Measurements from ENCODE around the gene GSE1.

The GSE1 gene

DNA sequence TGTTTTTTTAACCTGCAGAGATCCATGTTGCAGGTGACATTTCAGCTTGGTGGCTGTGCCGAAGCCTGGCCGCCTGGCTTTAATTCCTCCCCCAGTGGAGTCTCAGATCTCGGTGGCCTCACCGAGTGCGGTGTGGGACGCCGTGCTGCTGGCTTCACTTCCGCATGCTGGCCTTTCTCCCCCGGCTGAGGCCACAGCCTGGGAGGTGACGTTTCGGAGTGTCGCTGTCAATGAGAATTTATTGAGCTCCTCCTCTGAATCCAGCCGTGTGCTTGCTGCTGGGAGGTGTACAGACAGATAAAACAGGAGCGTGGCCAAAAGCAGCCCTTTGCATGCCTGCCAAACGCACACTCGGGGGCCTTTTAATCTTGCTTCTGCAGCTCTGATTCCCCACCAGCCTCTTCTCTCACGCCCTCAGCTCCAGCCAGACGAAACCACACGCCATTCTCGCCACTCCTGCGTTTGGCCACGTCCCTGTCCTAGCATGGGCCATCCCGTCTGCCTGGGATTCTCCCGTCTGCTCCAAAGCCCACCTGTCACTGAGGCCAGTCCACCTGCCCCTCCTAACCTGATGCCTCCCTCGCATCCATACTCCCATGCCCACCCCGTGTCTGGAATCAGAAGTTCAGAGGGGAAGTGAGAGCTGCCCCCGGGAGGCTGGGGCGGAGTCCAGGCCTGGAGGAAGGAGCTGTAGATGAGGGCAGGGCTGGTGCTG lies 3.6 kb downstream of the GSE1 start (continued):
- TF ChIP-seq, protein P1, sequence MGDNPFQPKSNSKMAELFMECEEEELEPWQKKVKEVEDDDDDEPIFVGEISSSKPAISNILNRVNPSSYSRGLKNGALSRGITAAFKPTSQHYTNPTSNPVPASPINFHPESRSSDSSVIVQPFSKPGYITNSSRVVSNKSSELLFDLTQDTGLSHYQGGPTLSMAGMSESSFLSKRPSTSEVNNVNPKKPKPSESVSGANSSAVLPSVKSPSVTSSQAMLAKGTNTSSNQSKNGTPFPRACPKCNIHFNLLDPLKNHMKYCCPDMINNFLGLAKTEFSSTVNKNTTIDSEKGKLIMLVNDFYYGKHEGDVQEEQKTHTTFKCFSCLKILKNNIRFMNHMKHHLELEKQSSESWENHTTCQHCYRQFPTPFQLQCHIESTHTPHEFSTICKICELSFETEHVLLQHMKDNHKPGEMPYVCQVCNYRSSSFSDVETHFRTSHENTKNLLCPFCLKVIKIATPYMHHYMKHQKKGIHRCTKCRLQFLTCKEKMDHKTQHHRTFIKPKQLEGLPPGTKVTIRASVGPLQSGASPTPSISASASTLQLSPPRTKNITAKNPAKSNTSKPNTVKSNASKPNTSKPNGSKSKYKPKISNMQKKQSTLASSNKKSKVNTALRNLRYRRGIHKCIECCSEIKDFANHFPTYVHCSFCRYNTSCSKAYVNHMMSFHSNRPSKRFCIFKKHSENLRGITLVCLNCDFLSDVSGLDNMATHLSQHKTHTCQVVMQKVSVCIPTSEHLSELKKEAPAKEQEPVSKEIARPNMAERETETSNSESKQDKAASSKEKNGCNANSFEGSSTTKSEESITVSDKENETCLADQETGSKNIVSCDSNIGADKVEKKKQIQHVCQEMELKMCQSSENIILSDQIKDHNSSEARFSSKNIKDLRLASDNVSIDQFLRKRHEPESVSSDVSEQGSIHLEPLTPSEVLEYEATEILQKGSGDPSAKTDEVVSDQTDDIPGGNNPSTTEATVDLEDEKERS (tag by site-specific recombination; IDR thresholded peaks at IDR 0.05) = no peak
- TF ChIP-seq GLI2 (tag by site-specific recombination; IDR thresholded peaks at IDR 0.05; ENCODE audit: borderline replicate concordance, low read depth) (no peak), ZNF701 (tag by site-specific recombination; IDR thresholded peaks at IDR 0.05) (no peak), ZNF169 (tag by site-specific recombination; IDR thresholded peaks at IDR 0.05) (no peak), ZIC2 (tag by site-specific recombination; IDR thresholded peaks at IDR 0.05) (peak; percentile 95), ZNF561 (tag by site-specific recombination; IDR thresholded peaks at IDR 0.05; ENCODE audit: borderline replicate concordance) (no peak), ZNF776 (tag by site-specific recombination; IDR thresholded peaks at IDR 0.05; ENCODE audit: borderline replicate concordance) (no peak), ZNF596 (tag by site-specific recombination; IDR thresholded peaks at IDR 0.05) (no peak)
- TF ChIP-seq, protein P2, sequence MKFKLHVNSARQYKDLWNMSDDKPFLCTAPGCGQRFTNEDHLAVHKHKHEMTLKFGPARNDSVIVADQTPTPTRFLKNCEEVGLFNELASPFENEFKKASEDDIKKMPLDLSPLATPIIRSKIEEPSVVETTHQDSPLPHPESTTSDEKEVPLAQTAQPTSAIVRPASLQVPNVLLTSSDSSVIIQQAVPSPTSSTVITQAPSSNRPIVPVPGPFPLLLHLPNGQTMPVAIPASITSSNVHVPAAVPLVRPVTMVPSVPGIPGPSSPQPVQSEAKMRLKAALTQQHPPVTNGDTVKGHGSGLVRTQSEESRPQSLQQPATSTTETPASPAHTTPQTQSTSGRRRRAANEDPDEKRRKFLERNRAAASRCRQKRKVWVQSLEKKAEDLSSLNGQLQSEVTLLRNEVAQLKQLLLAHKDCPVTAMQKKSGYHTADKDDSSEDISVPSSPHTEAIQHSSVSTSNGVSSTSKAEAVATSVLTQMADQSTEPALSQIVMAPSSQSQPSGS (tag by site-specific recombination; IDR thresholded peaks at IDR 0.05; ENCODE audit: low read depth) = no peak
- TF ChIP-seq, protein P3, sequence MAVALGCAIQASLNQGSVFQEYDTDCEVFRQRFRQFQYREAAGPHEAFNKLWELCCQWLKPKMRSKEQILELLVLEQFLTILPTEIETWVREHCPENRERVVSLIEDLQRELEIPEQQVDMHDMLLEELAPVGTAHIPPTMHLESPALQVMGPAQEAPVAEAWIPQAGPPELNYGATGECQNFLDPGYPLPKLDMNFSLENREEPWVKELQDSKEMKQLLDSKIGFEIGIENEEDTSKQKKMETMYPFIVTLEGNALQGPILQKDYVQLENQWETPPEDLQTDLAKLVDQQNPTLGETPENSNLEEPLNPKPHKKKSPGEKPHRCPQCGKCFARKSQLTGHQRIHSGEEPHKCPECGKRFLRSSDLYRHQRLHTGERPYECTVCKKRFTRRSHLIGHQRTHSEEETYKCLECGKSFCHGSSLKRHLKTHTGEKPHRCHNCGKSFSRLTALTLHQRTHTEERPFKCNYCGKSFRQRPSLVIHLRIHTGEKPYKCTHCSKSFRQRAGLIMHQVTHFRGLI (tag by site-specific recombination; IDR thresholded peaks at IDR 0.05) = no peak

DNA sequence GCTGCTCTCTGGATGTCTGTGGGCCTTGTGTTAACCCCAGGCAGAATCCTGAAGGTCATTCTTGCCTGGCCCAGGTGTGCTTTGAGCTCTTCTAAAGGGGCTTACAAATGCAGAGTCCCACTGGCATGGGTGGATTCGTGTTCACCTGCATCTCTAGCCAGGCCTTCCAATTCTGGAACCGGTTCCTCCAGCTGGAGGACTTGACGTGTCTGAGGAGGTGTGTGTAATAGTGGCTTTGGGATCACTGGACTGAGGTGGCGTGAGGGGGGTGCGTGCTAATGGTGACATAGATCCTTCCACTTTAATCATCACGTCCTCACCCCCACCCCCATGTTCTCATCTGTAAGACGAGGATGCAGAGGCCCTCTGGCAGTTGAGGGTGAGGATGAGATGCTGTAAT lies 4.8 kb downstream of the GSE1 start:
- Histone ChIP-seq H3K9me3 (ENCODE audit: control insufficient read depth, insufficient read depth, low read depth, low read length) (no peaks in the 10 kb centered on the region), H3K4me3 (ENCODE audit: low read depth, low read length) (no peak overlapping the region), H3K27ac (ENCODE audit: extremely low read depth, low read depth, low read length) (no peak overlapping the region), H3K36me3 (ENCODE audit: control insufficient read depth in 2 of 2, insufficient read depth in 1 of 2, low read length in 2 of 2) (peaks cover 0 to 41% of the 10 kb centered on the region in 2 experiments; a peak in 2 of 3 replicates), H3K4me1 (ENCODE audit: control insufficient read depth, insufficient read depth, low read length) (peaks cover 6% of the 10 kb centered on the region; the same call in 1 of the 2 replicates)
- no peak for TF ChIP-seq HOXA7 (CRISPR knock-in tag; IDR thresholded peaks at IDR 0.05; ENCODE audit: borderline replicate concordance)
- no peak for TF ChIP-seq MZF1 (tag by site-specific recombination; IDR thresholded peaks at IDR 0.05; ENCODE audit: borderline replicate concordance)
- ChIA-PET CTCF (interaction anchor here (1.1 to 3.2 kb wide), 4 partner anchors 41 to 503 kb away, joined by 3 to 39 read pairs (median 8); no protein-coding TSS in a partner anchor), POLR2A (interaction anchor here (5.2 kb wide), 1 partner anchor 65 kb away, joined by 37 read pairs; no protein-coding TSS in a partner anchor)

DNA sequence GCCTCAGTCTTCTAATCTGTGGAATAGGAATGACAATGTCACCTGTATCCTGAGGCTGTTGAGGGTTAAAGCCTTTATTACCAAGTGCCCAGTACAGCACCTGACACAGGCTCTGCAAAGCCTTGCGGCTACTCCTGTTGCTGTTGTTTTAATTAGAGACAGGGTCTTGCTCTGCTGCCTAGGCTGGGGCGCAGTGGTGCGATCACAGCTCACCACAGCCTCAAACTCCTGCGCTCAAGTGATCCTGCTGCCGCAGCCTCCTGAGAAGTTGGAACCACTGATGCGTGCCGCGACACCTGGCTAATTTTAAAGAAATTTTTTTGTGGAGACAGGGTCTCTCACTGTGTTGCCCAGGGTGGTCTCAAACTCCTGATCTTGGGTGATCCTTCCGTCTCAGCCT lies 5.4 kb downstream of the GSE1 start:
- Histone ChIP-seq H3K36me3 (ENCODE audit: control insufficient read depth in 2 of 2, insufficient read depth in 1 of 2, low read length in 2 of 2) (peaks cover 0 to 46% of the 10 kb centered on the region in 2 experiments; a peak in 2 of 3 replicates), H3K9me3 (ENCODE audit: control insufficient read depth, insufficient read depth, low read depth, low read length) (no peaks in the 10 kb centered on the region), H3K27ac (ENCODE audit: extremely low read depth, low read depth, low read length) (no peak overlapping the region), H3K4me3 (ENCODE audit: low read depth, low read length) (no peak overlapping the region), H3K4me1 (ENCODE audit: control insufficient read depth, insufficient read depth, low read length) (peaks cover 6% of the 10 kb centered on the region; the same call in 1 of the 2 replicates)
- TF ChIP-seq ZNF843 (tag by site-specific recombination; IDR thresholded peaks at IDR 0.05) = no peak
- no peak for TF ChIP-seq ZNF133 (tag by site-specific recombination; IDR thresholded peaks at IDR 0.05)
- TF ChIP-seq, protein P4, sequence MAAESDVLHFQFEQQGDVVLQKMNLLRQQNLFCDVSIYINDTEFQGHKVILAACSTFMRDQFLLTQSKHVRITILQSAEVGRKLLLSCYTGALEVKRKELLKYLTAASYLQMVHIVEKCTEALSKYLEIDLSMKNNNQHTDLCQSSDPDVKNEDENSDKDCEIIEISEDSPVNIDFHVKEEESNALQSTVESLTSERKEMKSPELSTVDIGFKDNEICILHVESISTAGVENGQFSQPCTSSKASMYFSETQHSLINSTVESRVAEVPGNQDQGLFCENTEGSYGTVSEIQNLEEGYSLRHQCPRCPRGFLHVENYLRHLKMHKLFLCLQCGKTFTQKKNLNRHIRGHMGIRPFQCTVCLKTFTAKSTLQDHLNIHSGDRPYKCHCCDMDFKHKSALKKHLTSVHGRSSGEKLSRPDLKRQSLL (tag by site-specific recombination; IDR thresholded peaks at IDR 0.05) = no peak
- no peak for TF ChIP-seq ZNF155 (tag by site-specific recombination; IDR thresholded peaks at IDR 0.05)
- ChIA-PET CTCF (no interaction called here), POLR2A (no interaction called here)
